GM18520 (cell line): ENCODE results near the gene TMEM271.

Experiments used
- ATAC-seq: cut with Tn5 transposase; IDR thresholded peaks from one replicate; pipeline ENCODE4 v1.9.1; 2021; ENCODE audit not compliant: unreplicated experiment

TMEM271 gene

DNA sequence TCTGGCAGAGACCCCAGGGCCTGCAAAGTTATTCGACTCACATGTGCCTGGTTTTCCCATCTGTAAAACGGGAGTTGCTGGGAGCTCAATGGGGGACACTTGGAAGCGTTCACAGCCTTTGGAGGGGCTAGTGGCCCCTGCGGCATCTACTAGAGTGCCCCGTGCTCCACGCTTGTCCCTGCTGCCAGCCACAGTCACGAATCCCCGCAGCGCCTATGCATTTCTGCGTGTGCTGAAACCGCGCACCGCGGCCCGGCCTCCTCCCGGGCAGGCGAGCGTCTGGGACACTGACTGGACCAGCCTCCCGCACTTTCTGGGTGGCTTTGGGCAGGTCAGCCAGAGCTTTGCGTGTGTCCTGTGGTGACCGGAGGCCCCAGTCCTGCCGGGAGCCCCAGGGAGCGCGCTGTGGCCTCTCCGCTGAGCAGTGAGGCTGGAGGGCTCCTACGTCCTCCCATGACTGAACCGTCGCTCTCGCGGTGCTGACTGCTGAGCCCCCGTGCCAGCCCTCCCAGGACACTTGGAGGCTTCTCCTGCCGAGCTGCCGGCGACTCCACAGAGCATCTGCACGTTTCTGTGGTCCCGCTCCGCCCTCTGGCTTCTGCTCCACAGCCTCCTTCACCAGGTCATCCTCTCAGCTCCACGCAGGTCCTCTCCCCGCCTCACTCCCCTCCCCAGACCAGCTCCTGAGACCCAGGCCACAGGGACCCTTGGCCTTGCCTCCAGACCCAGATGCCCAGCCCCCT is 40.7 kb downstream of the TMEM271 start:
- ATAC-seq: no peak

DNA sequence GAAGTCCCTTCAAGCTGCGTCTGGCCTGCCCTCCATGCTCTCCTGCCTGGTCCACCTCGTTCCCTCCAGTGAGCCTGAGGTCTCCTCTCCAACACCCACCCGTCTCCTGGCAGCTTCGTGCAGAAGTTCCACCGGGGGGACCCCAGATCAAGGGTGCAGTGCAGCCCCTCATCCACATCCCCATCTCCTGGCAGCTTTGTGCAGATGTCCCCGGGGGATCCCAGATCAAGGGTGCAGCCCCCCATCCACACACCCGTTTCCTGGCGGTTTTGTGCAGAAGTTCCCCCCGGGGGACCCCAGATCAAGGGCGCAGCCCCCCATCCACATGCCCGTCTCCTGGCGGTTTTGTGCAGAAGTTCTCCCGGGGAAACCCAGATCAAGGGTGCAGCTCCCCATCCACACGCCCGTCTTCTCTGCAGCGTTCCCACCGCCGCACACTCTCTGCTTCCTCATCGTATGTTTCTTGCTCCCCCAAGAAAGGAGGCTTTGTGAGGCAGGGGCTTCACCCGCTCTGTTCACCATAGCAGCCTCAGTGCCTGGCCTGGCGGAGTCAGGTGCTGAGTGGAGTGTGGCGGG is 41.4 kb downstream of the TMEM271 start:
- no peak for ATAC-seq

DNA sequence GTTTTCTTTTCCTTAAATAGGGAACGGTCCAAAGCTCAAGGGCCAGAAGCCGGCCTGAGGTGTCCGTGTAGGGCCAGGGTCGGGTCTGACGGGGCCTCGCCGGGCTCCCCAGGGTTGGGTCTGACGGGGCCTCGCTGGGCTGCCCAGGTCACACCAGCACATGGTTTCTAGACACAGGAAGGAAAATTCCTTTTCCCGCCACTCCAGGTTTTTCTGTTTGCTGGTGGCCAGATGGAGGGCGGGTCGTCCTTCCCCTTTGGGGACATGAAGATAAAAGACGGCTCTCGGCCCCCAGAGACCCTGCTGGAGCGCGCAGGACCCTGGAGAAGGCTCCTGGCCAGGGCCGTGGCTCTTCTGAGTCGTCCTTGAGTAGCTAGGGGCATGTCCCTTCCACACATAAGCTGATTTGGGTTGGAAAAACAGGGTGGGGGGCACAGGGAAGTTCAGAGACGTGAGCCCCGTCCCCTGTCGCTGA is 42.0 kb downstream of the TMEM271 start:
- ATAC-seq: no peak

DNA sequence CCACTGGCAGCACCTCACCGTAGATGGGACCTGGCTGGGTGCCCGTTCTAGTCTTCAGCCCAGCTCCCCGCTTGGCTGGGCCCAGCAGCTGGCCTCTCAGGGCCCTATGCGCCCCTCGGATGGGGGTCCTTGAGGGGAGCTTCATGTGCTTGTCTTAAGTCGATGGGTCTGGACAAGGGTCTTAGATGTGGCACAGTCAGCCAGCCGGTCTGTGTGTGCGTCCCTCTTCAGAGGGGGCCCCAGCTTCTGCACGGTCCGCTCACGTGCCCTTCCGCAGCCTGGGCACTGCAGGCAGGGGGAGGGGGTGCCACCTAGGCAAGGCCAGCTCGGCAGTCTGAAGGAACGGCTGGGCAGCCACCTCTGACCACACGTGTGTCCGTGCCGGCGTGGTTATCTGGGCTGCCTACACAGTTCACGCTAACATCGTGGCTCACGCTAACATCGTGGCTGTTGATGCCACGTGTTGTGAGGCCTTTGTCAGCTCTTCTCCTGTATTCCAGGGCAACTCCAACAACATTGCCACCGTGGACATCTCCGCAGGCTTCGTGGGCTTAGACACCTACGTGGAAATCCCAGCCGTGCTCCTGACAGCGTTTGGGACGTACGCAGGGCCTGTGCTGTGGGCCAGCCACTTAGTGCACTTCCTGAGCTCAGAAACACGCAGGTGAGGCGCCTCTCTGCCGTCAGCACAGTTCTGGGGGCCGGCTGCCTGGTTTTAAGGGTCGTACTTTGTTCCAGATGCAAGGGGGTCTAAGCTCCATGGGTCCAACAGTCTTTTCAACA is 42.6 kb downstream of the TMEM271 start:
- no peak for ATAC-seq

DNA sequence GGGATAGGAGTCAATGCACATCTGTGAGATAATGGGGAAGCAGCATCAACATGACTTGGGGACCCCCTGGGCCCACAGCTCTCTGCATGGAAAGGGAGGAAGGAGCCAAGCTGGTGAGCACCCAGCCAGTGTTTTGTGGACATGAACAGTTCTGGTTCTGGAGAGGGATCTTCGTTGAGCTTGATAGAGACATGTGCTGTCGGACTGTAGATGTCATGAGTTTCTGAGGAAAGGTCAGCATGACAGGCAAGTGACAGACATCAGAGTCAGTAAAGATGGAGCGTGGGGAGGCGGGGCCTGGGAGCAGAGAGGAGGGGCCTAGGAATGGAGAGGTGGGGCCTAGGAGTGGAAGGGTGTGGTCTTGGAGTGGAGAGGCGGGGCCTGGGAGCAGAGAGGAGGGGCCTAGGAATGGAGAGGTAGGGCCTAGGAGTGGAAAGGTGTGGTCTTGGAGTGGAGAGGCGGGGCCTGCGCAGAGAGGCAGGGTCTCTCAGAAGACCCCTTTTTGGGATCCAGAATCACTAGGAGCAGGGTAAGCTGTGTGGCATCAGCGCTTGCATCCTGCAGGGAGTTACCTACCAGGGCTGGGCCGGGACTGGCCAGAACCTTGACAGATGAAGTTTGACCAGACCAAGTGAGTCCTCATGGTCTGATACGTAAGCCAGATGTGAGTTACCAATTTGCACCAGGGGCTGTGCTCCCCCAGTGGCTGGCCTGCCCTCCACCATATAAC is 43.3 kb downstream of the TMEM271 start:
- ATAC-seq: no peak

DNA sequence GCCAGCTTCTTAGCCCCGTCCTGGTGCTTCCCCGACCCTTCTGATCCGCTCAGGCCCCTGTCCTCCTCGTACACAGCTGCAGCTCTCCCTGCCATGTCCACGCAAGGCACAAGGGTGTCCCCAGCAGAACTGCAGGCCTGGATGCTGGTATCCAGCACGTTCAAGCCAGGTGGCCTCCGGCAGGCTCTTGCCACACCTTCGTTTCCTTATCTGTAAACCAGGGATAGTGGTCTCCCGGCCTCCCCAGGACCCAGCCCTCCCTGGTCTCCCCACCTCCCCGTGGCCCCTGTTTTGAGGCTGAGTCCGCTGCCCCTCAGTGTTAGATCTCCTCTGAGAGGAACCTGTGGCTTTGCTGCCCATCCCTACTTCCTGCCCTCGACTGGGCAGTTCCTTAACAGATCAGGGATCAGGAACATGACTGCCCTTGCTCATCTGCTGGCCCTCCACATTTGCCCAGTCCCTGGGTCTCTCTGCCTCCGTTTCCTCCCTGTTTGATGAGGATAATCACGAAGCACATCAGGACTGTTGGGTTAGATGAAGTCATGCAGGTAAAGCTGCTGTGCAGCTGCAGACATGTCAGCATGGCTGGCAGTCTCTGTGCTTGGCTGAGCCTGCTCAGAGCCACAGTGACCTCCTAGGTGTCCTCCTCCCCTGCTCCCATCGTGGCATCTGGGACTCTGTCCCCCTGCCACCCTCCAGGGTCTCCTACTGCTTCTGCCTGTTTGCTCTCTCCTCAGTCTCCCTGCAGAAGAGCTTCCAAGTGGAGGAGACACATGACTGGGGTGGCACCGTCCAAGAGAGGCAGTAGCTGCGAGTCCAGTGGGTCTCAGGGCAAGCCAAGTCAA is 44.2 kb downstream of the TMEM271 start:
- no peak for ATAC-seq

DNA sequence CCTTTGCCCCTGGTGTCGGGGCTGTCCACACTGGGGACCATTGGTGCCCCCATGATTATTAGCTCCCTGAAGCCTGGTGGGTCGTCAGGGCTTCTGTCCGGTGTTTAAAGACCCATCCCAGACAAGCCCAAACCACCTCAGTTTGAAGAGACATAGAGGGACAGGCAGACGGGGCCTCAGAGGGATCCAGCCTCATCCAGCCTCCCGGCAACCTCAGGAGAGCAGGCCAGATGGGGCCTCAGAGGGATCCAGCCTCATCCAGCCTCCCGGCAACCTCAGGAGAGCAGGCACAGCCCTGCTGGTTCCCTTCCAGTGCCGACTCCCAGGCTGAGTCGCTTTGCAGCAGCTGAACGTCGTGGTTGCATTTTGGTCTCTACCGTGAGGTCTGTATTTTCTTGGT is 45.0 kb downstream of the TMEM271 start:
- ATAC-seq: no peak

DNA sequence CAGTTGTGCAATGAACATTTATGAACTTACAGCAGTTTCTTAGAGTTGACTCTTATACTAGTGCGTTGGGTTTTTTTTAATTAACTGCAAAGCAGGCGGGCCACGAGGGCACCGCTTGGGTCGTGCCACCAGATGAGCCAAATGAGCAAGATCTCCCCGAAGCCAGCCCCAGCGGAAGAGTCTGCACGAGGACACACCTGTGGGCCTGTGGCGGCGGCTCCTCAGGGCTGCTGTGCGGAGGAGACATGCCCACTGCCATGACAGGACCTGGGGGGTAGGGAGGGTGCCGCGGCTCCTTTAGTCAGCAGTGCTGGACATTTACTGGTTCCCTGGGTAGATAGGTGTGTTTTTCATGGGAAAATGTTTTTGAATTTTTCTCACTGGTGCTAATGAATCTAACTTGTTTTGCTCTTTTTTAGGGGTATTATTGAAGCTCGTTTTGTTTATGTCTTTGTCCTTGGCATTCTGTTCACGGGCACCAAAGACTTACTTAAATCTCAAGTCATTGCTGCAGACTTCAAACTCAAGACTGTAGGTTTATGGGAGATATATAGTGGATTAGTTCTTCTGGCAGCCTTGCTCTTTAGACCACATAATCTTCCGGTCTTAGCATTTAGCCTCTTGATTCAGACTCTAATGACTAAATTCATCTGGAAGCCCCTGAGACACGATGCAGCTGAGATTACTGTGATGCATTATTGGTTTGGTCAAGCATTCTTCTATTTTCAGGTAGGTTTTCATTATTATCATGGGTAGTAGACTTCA is 45.9 kb downstream of the TMEM271 start:
- no peak for ATAC-seq

DNA sequence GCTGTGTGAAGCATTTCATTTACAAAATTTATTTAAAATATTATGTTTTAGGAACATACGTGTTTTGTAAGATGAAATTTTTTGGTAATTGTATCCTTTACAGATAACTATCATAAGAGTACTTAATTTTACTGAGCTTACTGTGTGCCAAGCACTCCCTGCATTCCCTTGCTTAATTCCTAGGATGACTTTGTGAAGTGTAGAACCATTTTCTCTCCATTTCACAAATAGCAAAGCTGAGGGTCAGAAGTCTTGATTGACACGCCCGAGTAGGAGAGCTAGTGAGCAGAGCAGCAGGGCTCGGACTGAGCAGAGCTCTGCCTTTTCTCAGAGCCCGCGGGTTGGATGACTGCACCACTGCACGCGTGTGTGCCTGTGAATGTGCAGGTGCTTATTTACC is 46.5 kb downstream of the TMEM271 start:
- ATAC-seq: no peak

- ATAC-seq: no peak
Observed at GRCh38 chr4:528835-529234, 47.3 kb downstream of the TMEM271 start.

GRCh38 chr4:528296-528695 is 47.8 kb downstream of the TMEM271 start:
- no peak for ATAC-seq

GRCh38 chr4:526971-527460 is 49.1 kb downstream of the TMEM271 start:
- ATAC-seq: no peak

DNA sequence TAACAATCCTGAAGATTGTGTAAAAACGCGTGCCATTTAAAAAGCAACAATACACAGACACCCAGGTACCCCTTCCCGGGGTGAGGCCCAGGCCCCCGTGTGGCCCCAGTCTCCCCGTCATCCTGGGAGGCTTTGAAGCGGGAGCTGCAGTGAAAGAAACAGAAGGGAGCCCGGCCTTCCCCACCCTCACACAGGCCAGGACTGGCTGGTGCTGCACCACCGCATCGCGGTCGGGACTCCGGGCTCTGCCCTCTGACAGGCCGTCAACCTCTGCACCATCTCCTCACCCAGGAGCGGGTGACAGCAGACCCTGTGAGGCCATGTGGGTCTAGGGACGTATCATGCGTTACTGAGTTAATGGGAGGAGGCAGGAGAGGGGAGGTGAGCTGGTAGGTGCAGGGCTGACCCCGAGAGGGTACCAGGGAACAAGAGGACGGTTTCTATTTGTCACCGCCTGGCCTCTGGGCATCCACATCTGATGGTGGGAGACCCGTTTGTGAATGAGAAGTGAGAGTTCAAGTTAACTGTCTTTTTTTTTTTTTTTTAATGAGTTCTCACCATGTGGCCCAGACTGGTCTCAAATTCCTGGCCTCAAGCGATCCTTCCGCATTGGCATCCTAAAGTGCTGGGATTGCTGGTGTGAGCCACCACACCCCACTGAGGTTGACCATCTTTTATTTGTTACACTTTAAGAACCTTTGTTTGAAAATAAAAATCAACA is 49.7 kb downstream of the TMEM271 start:
- ATAC-seq: no peak

DNA sequence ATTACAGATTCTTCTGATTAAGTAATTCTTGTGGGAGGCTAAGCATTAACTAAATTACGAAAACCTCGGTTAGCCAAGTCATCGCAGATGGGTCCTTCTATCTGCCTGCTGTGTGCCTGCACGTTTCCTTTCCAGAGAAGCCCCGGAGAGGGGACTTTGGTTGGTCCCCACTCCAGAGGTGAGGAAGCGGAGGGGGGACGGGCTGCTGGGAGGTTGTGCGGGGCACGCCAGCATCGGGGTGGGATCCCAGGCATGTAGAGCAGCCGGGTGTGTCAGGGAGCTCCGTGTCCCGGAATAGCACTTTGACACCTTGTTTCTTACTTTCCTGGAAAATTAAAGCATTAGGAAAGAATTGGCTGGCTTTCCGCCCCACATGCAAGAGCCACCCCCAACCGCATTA is 50.4 kb downstream of the TMEM271 start:
- no peak for ATAC-seq

DNA sequence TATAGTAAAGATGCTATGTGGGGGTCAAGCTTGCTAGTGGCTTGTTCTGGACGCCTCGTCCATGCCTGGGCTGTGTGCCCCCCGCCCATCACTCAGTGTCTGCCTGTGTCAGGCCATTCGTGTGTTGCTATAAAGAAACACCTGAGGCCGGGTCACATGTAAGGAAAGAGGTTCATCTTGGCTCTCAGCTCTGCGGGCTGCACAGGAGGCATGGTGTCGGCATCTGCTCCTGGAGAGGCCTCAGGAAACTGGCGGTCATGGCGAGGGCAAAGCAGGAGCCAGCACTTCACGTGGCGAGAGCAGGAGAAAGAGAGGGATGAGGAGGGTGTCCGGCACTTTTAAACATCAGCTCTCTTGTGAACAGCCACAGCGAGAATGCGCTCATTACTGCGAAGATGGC is 51.9 kb downstream of the TMEM271 start:
- ATAC-seq: no peak
